MCF 10A (cell line): Measurements from ENCODE around the gene LELP1. TPM values are rescaled to one million over a fixed set of nuclear protein-coding genes. Genes with fewer than 3 reads are reported as not detected.

Experiments
- Bru-seq: library from RNA; stranded (reverse); fragments of 400-500 nt; gene quantifications from one replicate; lab custom pipeline; 2021; lab: Mats Ljungman, UMichigan
- BruChase-seq, 2 experiments: library from RNA; stranded (reverse); fragments of 400-500 nt; gene quantifications; one replicate each; lab custom pipeline; 2021; lab: Mats Ljungman, UMichigan
- BruUV-seq: library from RNA; stranded (reverse); fragments of 400-500 nt; replicated peaks from 2 replicates; lab custom pipeline; 2021; lab: Mats Ljungman, UMichigan
- CTCF ChIA-PET: fragments of 300-600 bp; sonication (Branson Sonifier 250); formaldehyde crosslinking; extraction: SDS; loops from one replicate; lab custom pipeline; 2021; ENCODE audit warnings: antibody characterized with exemption, inconsistent platforms; lab: Yijun Ruan, JAX
- POLR2A ChIA-PET: fragments of 300-600, 350-650 bp; sonication (Branson Sonifier 250); formaldehyde crosslinking; extraction: SDS; loops from one replicate; lab custom pipeline; 2020; ENCODE audit warnings: antibody characterized with exemption, inconsistent platforms; lab: Yijun Ruan, JAX
- DNase-seq: peaks from one replicate; pipeline ENCODE4 v3.0.0-alpha.2; 2018; ENCODE audit not compliant: unreplicated experiment
- H3K27ac Mint-ChIP-seq: one replicate; pipeline ENCODE4 v1.8.0; 2022; ENCODE audit warnings: mild to moderate bottlenecking, low read depth, mixed read lengths; ENCODE audit not compliant: unreplicated experiment
- H3K27me3 Mint-ChIP-seq: one replicate; pipeline ENCODE4 v1.8.0; 2022; ENCODE audit warnings: mixed read lengths; ENCODE audit not compliant: insufficient read depth, unreplicated experiment
- H3K36me3 Mint-ChIP-seq: one replicate; pipeline ENCODE4 v1.8.0; 2022; ENCODE audit warnings: mild to moderate bottlenecking, moderate library complexity, mixed read lengths; ENCODE audit not compliant: insufficient read depth, unreplicated experiment
- H3K4me1 Mint-ChIP-seq: one replicate; pipeline ENCODE4 v1.8.0; 2022; ENCODE audit warnings: mixed read lengths; ENCODE audit not compliant: insufficient read depth, unreplicated experiment
- H3K4me3 Mint-ChIP-seq: one replicate; pipeline ENCODE4 v1.8.0; 2022; ENCODE audit warnings: mild to moderate bottlenecking, moderate library complexity, mixed read lengths; ENCODE audit not compliant: unreplicated experiment
- H3K9me3 Mint-ChIP-seq: one replicate; pipeline ENCODE4 v1.8.0; 2022; ENCODE audit warnings: mixed read lengths; ENCODE audit not compliant: unreplicated experiment
- intact Hi-C: fragments of 100-400 bp; cut with micrococcal nuclease; formaldehyde crosslinking; loops from 2 replicates; pipeline ENCODE4 v1.14.1; 2022
- long read RNA-seq: library from polyadenylated mRNA; stranded (forward); transcript quantifications from one replicate; pipeline ENCODE4 v2.0.0, GENCODE V29; 2022
- total RNA-seq: library from RNA; stranded (reverse); gene quantifications from 2 replicates; pipeline ENCODE4 v1.2.3, GENCODE V29; 2022
- TF ChIP-seq, protein P1 (sequence below): fragments of 200-600 bp; IDR thresholded peaks from one replicate; pipeline ENCODE4 v1.8.0; 2022; ENCODE audit warnings: antibody characterized with exemption, mild to moderate bottlenecking; ENCODE audit not compliant: unreplicated experiment

Gene LELP1
- total RNA-seq (not detected in 2 replicates), Bru-seq, nascent RNA (percentile 6 among the genes with signal in this experiment), BruChase-seq, experiment 1, labeled RNA remaining after a 6-hour chase (not detected), BruChase-seq, experiment 2, labeled RNA remaining after a 2-hour chase (not detected)
- long read RNA-seq, result 0 reads

GRCh38 chr1:153203130-153203529 lies at the start of gene LELP1:
TSS of gene LELP1 (plus strand) at chr1:153203430. CDS start at chr1:153204708, 1,278 bp downstream.
- intact Hi-C loops, result no loop called here
- TF ChIP-seq, protein P1, sequence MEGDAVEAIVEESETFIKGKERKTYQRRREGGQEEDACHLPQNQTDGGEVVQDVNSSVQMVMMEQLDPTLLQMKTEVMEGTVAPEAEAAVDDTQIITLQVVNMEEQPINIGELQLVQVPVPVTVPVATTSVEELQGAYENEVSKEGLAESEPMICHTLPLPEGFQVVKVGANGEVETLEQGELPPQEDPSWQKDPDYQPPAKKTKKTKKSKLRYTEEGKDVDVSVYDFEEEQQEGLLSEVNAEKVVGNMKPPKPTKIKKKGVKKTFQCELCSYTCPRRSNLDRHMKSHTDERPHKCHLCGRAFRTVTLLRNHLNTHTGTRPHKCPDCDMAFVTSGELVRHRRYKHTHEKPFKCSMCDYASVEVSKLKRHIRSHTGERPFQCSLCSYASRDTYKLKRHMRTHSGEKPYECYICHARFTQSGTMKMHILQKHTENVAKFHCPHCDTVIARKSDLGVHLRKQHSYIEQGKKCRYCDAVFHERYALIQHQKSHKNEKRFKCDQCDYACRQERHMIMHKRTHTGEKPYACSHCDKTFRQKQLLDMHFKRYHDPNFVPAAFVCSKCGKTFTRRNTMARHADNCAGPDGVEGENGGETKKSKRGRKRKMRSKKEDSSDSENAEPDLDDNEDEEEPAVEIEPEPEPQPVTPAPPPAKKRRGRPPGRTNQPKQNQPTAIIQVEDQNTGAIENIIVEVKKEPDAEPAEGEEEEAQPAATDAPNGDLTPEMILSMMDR, result no peak
- no peak for DNase-seq
- Mint-ChIP-seq H3K27me3 (peaks cover 25% of the 10 kb centered on the region), H3K9me3 (no peaks in the 10 kb centered on the region), H3K27ac (no peak within 1 kb of the TSS), H3K4me3 (no peak within 1 kb of the TSS), H3K4me1 (no peaks in the 10 kb centered on the region), H3K36me3 (no peaks in the 10 kb centered on the region)
- no TSS peak for BruUV-seq
- POLR2A ChIA-PET, result no interaction called here
- CTCF ChIA-PET, result interaction anchor here (0.6 to 16.8 kb wide), 5 partner anchors 11 to 765 kb away, joined by 3 to 479 read pairs (median 11); partner anchors contain the start of gene SMCP

DNA sequence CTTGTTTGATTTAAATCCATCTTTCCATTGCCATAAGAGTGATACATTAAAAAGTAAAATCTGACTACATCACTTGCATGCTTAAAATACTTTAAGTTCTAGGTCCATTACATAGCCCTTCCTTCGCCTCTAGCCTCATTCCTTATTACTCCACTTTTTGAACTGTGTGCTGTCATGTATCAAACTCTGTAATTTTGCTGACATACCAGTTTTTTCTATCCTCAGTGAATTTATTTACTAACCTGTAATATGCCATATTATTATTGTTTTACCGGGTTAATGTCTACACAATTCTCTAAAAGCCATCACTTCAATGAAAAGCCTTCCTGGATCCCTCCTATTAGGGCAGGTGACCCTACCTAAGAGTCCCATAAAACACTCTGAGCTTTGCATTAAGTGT lies 47.7 kb upstream of the LELP1 start:
- no peak for DNase-seq
- Mint-ChIP-seq H3K9me3 (peaks cover 7% of the 10 kb centered on the region), H3K36me3 (no peaks in the 10 kb centered on the region), H3K4me1 (no peaks in the 10 kb centered on the region), H3K27me3 (no peaks in the 10 kb centered on the region), H3K4me3 (no peak overlapping the region), H3K27ac (no peak overlapping the region)
- POLR2A ChIA-PET, result interaction anchor here (1.3 to 1.5 kb wide), 2 partner anchors 11 to 38 kb away, joined by 3 to 4 read pairs; no protein-coding TSS in a partner anchor
- TF ChIP-seq, protein P1, result no peak
- intact Hi-C loops, result no loop called here
- BruUV-seq, result no TSS peak
- CTCF ChIA-PET, result interaction anchor here (0.7 kb wide), 1 partner anchor 715 kb away, joined by 3 read pairs; no protein-coding TSS in a partner anchor

DNA sequence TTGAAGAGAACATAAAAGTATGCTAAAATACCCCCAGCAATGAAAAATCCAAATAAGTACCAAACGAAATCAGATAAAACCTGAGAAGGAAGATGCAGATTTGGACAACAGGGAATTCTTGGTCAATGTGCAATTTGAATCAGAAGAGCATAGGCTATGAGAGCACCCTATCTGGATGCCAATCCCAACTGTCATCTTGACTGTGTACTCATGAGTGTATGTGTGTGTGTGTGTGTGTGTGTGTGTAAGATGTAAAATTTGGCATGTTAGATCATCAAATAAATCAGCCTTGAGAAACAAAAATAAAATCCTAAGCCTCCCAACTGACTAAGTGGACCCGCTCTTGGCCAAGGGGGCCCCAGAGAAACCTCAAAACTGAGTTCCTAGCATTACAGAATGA lies 34.5 kb upstream of the LELP1 start:
- CTCF ChIA-PET, result no interaction called here
- Mint-ChIP-seq H3K27me3 (no peaks in the 10 kb centered on the region), H3K4me1 (no peaks in the 10 kb centered on the region), H3K27ac (no peak overlapping the region), H3K4me3 (no peak overlapping the region), H3K9me3 (peaks cover 8% of the 10 kb centered on the region), H3K36me3 (no peaks in the 10 kb centered on the region)
- TF ChIP-seq, protein P1, result no peak
- no TSS peak for BruUV-seq
- no peak for DNase-seq
- POLR2A ChIA-PET, result no interaction called here
- intact Hi-C loops, result no loop called here

- TF ChIP-seq, protein P1, result no peak
- intact Hi-C loops, result no loop called here
- peaks cover 8% of the 10 kb centered on the region for H3K9me3 Mint-ChIP-seq
- peaks cover 8% of the 10 kb centered on the region for H3K4me1 Mint-ChIP-seq
- no peaks in the 10 kb centered on the region for H3K27me3 Mint-ChIP-seq
- CTCF ChIA-PET, result interaction anchor here (0.6 to 2.1 kb wide), 8 partner anchors 16 to 297 kb away, joined by 3 to 17 read pairs (median 4); partner anchors contain the start of genes SMCP and SPRR2D
- BruUV-seq, result no TSS peak
- DNase-seq, result peak; percentile 9
- POLR2A ChIA-PET, result interaction anchor here (0.5 to 2.1 kb wide), 9 partner anchors 10 to 521 kb away, joined by 3 to 8 read pairs (median 4); no protein-coding TSS in a partner anchor
- no peak overlapping the region for H3K27ac Mint-ChIP-seq
- no peaks in the 10 kb centered on the region for H3K36me3 Mint-ChIP-seq
- H3K4me3 Mint-ChIP-seq, result no peak overlapping the region
These were observed 28.6 kb upstream of the LELP1 start for GRCh38 chr1:153174624-153175023.
